NCI-H2227 (cell line): ENCODE results near the gene NOM1.
"Not testable (repeated sequence)": the region's sequence is repeated elsewhere in the genome, so short reads cannot be mapped to it uniquely, and the experiment has no call there.

Experiments used
- DNase-seq: peaks from one replicate; lab custom pipeline; 2025; ENCODE audit not compliant: unreplicated experiment; lab: John Stamatoyannopoulos, UW

NOM1 gene, protein sequence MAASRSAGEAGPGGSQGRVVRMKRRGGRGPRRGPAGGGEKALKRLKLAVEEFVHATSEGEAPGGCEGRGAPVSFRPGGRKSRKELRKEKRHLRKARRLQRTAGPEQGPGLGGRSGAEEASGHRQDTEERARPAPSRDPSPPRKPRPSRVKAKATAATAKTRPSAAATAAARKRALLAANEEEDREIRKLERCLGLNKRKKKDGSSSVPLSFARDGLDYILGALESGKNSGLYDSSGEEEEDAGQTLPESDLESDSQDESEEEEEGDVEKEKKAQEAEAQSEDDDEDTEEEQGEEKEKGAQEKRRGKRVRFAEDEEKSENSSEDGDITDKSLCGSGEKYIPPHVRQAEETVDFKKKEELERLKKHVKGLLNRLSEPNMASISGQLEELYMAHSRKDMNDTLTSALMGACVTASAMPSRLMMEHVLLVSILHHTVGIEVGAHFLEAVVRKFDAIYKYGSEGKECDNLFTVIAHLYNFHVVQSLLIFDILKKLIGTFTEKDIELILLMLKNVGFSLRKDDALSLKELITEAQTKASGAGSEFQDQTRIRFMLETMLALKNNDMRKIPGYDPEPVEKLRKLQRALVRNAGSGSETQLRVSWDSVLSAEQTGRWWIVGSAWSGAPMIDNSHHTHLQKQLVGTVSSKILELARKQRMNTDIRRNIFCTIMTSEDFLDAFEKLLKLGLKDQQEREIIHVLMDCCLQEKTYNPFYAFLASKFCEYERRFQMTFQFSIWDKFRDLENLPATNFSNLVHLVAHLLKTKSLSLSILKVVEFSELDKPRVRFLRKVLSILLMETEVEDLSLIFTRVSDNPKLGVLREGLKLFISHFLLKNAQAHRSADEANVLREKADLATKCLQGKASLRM

GRCh38 chr7:156949541-156950380 is at the start of gene NOM1:
Gene NOM1 (plus strand): TSS chr7:156949712. CDS start chr7:156949738, 26 bp downstream.
- DNase-seq: peak; percentile 95

- not testable (repeated sequence) for DNase-seq
These were observed 49.4 kb upstream of the NOM1 start for GRCh38 chr7:156900093-156900492.

DNA sequence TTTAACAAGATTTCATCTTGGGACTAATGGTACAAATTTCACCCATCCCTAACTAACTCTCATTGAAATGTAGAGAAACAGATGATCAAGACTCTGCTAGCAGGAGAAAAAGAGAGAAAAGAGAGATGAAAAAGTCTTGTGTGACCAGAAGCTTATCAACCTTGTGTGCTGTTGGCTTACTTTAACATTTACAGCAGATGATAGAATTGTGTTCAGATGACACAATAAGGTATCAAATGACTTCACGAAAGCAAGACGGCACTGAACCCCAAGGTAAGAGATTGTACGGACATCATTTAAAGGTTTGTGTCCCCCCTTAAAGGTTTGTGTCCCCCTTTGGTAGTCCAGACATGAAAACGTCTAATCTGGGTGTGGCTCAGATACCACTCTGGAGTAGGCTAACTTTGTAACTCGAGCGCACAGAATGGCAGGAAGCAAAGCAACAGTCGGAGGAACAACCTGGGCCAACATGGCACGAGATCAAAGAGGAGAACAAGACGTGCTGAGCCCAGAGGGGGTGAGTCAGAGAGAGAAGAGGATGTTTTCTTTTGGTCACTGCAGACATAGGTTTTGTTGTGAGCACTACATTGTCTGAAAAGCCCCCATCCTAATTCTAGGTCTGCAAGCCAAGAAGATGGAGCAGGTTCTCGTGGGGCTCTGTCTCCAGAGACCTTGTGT is 46.1 kb upstream of the NOM1 start:
- DNase-seq: no peak

DNA sequence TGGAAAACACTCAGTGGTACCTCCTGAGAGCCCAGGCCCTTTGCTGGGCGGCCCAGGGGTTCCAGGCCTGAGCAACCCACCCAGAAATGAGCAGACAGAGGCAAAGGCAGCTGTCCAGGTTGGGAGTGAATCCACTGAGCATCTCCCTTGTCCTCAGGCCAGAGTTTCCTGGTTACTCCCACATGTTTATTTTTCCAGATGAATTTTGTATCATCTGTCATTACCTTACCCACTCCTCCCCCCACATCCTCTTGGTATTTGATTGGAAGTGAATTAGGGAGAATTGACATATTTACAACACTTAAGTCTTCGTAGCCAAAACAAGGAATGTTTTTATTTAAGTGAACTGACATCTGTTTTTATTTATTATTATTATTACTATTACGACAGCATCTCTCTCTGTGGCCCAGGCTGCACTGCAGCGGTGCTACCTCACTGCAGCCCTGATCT is 43.3 kb upstream of the NOM1 start:
- no peak for DNase-seq

GRCh38 chr7:156907656-156908055 is 41.9 kb upstream of the NOM1 start:
- no peak for DNase-seq

- not testable (repeated sequence) for DNase-seq
These were observed 39.8 kb upstream of the NOM1 start for GRCh38 chr7:156909574-156910252.

- no peak for DNase-seq
These were observed 30.9 kb upstream of the NOM1 start for GRCh38 chr7:156918635-156919034.

GRCh38 chr7:156919132-156919713 is 30.3 kb upstream of the NOM1 start:
- DNase-seq: no peak

- DNase-seq: no peak
These were observed 29.4 kb upstream of the NOM1 start for GRCh38 chr7:156920076-156920475.

GRCh38 chr7:156920487-156921373 is 28.8 kb upstream of the NOM1 start:
- DNase-seq: not testable (repeated sequence)

- not testable (repeated sequence) for DNase-seq
These were observed 27.2 kb upstream of the NOM1 start for GRCh38 chr7:156922304-156922703.

DNA sequence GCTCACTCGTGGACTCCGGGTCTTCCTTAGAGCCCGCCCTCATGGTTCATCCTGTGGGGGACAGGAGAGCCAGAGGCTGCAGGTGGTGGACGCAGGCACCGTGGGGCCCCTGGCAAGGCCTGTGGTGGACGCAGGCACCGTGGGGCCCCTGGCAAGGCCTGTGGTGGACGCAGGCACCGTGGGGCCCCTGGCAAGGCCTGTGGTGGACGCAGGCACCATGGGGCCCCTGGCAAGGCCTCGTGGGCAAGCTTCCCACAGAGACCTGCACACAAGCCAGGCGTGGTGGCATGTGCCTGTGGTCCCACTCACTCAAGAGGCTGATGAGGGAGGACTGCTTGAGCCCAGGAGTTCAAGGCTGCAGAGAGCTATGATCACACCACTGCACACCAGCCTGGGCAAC is 23.7 kb upstream of the NOM1 start:
- not testable (repeated sequence) for DNase-seq

DNA sequence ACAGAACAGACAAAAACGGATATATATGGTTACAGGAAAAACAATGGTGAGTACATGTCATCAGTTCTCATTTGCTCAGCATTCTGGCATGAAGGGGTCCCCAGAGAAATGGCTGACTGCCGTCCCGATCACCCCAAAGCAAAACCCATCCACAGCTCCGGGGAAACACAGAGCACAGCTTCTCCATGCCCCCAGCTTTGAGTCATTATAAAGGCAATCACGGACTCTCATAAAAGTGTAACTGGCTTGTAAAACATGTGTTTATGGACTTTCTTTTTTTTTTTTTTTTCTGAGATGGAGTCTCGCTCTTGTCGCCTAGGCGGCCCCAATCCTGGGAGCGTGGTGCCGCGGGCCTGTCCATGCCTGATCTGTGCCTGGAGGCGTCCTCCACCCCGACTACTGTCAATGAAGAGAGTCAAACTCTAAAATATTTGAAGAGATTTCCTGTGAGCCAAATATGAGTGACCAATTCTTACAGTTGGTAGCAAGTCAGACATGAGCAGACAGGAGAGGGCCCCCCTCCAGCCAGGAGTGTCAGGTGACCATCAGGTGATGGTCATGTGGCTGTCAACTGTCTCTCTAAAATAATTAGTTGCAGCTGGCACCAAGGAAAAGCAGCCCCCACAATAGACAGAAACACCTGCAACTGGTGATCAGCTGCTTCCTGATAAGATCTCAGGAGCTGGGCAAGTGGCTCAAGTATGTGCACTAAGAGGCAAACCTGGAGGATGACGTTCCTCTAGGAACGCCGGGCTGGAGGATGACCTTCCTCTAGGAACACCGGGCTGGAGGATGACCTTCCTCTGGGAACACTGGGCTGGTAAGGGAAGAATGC is 21.7 kb upstream of the NOM1 start:
- DNase-seq: no peak

DNA sequence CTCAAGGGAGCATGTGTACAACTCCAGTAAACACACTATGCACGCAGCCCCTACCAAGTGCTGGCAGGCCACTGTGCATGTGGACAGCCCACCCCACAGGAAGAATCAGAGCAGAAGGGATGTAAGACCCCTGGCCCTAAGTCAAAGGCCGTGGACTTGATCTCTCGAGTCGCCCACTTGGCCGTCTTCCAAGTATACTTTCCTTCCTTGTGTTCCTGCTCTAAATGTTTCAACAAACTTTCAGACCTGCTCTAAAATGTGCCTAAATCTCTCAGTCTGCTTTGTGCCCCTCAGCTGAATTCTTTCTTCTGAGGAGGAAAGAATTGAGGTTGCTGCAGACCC is 21.1 kb upstream of the NOM1 start:
- no peak for DNase-seq

- no peak for DNase-seq
These were observed 19.5 kb upstream of the NOM1 start for GRCh38 chr7:156929789-156930539.

- peak; percentile 30 for DNase-seq
These were observed 17.5 kb upstream of the NOM1 start for GRCh38 chr7:156932006-156932405.

DNA sequence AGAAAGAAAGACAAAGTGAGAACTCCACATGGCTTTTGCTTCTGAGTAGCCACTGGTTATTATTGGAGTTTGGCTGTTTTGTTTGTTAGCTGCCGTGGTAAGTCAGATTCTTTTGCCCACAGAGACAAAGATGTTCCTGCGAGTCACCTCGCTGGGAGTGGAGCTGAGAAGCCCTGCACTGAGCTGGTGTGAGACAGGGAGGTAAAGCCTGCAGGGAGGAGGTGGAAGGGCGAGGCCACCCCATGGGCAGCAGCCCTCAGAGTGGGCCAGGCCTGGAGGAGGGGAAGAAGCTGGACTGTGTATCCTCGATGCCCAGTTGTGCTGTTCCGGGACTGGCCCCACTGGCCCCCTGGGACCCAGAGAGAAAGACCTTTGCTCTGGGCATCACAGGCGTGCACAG is 14.3 kb upstream of the NOM1 start:
- DNase-seq: no peak
